Caki2 (cell line): Measurements from ENCODE around the gene GOLGA8A. TPM values are rescaled to one million over a fixed set of nuclear protein-coding genes. Genes with fewer than 3 reads are reported as not detected.
"Not testable (repeated sequence)": the region's sequence is repeated elsewhere in the genome, so short reads cannot be mapped to it uniquely, and the experiment has no call there.

ENCODE experiments used
- DNase-seq: peaks from one replicate; pipeline ENCODE4 v3.0.0-alpha.2; 2015; ENCODE audit warnings: low read depth
- in situ Hi-C: cut with HindIII; loops from 2 replicates; pipeline ENCODE4 v1.10.0; 2016; ENCODE audit warnings: low sequenced_read_pairs, low pct_unique_long_range_greater_than_20kb, mixed read lengths
- total RNA-seq: library from RNA; depleted of rRNA; stranded (reverse); fragments of >200 nt; shearing (Covaris generic); gene quantifications from 2 replicates; pipeline ENCODE4 v1.2.3, GENCODE V29; 2014; ENCODE audit warnings: low replicate concordance; rRNA removed

GOLGA8A gene
- 4.8 and 5.8 TPM in 2 replicates for total RNA-seq

GRCh38 chr15:34437687-34438086, at the start of gene GOLGA8A:
TSS of gene GOLGA8A (minus strand) at chr15:34437808. CDS start at chr15:34389691, 48,117 bp downstream.
- in situ Hi-C loops = no loop called here
- DNase-seq = peak; percentile 40

- in situ Hi-C loops = no loop called here
- DNase-seq = no peak
These were observed 46.0 kb upstream of the GOLGA8A start for GRCh38 chr15:34483644-34484043.

GRCh38 chr15:34481370-34481769, 43.8 kb upstream of the GOLGA8A start:
- DNase-seq = no peak
- in situ Hi-C loops = no loop called here

GRCh38 chr15:34473840-34474239, 36.2 kb upstream of the GOLGA8A start:
- in situ Hi-C loops = no loop called here
- DNase-seq = no peak

- in situ Hi-C loops = no loop called here
- DNase-seq = no peak
These were observed 35.3 kb upstream of the GOLGA8A start for GRCh38 chr15:34472947-34473346.

GRCh38 chr15:34470892-34471291, 33.3 kb upstream of the GOLGA8A start:
- DNase-seq = no peak
- in situ Hi-C loops = no loop called here

- in situ Hi-C loops = no loop called here
- DNase-seq = no peak
These were observed 32.5 kb upstream of the GOLGA8A start for GRCh38 chr15:34470091-34470490.

- in situ Hi-C loops = no loop called here
These were observed 24.1 kb upstream of the GOLGA8A start for GRCh38 chr15:34461730-34462129.

GRCh38 chr15:34460451-34460850, 22.8 kb upstream of the GOLGA8A start:
- no peak for DNase-seq
- in situ Hi-C loops = no loop called here

More at GRCh38 chr15:34461730-34462129, 24.1 kb upstream of the GOLGA8A start:
- DNase-seq = no peak

GRCh38 chr15:34456658-34457057, 19.1 kb upstream of the GOLGA8A start:
- DNase-seq = no peak
- in situ Hi-C loops = no loop called here

- DNase-seq = no peak
- in situ Hi-C loops = no loop called here
These were observed 5.3 kb upstream of the GOLGA8A start for GRCh38 chr15:34442891-34443290.

- no peak for DNase-seq
- in situ Hi-C loops = no loop called here
These were observed 2.3 kb upstream of the GOLGA8A start for GRCh38 chr15:34439878-34440277.

GRCh38 chr15:34436956-34437442, 609 bp downstream of the GOLGA8A start:
- in situ Hi-C loops = no loop called here

GRCh38 chr15:34436126-34436955, 1.3 kb downstream of the GOLGA8A start:
- in situ Hi-C loops = no loop called here
- no peak for DNase-seq

More at GRCh38 chr15:34436956-34437442, 609 bp downstream of the GOLGA8A start:
- peak; percentile 25 for DNase-seq

GRCh38 chr15:34435658-34436057, 1.9 kb downstream of the GOLGA8A start:
- no peak for DNase-seq
- in situ Hi-C loops = no loop called here

GRCh38 chr15:34434627-34435305, 2.8 kb downstream of the GOLGA8A start:
- in situ Hi-C loops = no loop called here
- DNase-seq = no peak

- DNase-seq, in situ Hi-C loops: not testable (repeated sequence)
These were observed 3.5 kb downstream of the GOLGA8A start for GRCh38 chr15:34433956-34434626.

- DNase-seq, in situ Hi-C loops: not testable (repeated sequence)
These were observed 7.0 kb downstream of the GOLGA8A start for GRCh38 chr15:34430642-34431041.
